Astrocyte of the hippocampus (primary cell): Measurements from ENCODE around the gene PYGO2.
A peak's percentile ranks its signal among the peaks of the same experiment; 100 is the strongest.

ENCODE experiments used
- DNase-seq: peaks from one replicate; pipeline ENCODE4 v3.0.0; 2011; ENCODE audit warnings: low read depth, low spot score

Gene PYGO2

DNA sequence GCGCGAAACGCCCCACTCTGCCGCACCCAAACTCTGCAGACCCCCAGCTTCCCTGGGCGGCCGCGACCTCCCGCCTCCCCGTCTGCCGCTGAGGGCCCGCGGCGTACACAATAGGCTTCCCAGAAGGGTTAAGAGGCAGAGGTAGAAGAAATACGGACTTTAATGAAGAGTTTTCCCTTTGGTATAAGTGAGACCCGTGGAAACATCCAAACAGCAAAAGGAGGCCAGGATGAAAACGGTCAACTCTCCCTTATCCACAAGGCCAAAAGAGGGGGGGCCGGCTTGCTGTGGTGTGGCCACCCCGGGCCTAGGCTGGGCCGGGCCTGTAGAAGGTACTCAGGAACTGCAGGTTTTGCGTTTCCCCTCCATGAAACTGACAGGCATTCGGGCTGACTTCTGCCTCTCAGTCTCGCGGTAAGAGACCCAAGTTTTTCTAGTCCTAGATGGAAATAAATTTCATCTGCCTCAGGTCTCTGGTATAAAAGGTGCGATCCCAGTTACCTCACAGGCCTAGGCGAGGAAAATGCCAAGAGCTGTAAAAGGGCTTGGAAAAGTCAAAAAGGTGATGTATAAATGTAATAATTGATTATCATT is 671 bp upstream of the PYGO2 start:
- DNase-seq: no peak

DNA sequence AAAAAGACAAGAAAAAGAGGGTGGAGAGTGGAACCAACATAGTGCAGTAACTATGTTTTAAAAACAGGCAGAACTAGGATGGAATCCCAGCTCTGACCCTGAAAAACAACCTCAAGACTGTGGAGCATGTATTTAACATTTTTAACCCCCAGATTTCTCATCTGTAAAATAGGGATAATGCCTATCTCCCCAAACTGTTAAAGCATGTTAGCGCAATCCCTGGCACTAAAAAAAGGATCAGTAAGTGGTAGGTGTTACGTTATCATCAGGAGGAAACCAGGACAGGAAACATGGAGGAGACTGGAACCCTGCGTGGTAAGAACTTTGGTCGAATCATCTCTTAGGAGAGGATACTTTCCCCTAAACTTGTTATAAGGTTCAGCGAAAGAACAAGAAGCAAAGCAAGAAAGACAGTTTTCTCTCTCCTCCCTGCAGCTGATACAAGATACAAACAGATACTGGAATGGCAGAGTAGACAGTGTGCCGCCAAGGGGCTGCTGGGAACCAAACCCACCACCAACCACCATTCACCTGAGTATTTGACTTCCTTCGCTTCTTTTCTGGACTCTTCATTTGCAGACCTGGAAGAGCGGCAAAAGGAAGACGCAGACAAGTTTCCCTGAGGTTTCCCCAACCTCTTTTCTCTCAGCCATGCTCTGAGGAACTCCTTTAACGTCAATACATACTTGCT is 991 bp downstream of the PYGO2 start:
- no peak for DNase-seq

DNA sequence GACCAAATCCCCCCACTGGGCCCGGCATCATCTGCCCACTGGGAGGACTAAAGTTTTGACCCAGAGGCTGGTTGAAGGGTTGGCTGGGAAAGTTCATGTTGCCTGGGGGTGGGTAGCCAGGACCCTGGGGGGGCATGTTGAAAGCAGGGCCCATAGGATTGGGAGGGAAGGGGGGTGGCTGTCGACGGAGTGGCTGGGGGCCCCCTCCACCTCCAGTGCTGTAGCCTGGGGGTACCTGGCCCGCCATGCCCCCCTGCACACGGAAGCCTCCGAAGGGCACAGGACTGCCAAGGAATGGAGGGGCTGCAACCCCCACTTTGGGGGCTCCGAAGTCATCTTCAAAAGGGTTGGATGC is 2.2 kb downstream of the PYGO2 start:
- DNase-seq: no peak

DNA sequence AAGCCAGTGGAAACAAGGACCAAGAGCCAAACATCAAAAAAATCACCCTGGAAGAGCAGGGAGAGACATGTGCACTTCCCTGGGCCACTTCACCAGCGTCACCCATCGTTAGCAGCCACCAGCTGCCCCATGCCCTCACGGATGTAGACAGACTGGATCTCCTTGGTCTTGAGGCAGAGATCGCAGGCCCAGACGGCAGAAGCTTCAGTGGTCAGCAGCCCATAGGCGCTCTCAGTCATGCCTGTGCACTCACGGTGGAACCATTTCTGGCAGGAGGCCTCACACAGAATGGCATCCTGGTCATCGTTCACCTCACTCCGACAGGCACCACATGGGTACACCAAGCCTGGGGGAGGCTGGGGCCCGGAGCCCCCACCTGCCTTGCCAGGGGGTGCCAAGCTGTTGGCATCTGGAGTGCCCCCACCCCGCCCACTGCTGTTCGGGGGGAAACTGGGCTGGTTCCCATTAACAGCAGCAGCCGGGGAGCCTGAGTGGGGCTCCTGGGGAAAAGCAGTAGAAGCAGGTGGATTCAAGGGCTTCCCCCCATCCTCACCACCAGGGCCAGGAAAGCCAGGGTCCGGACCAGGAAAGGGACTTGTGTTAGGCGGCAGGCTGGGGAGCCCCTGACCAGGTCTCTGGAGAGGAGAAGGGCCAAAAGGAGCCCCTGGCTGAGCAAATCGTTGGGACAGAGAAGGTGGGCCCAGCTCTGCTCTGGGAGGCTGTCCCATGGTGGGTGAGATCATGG is 2.7 kb downstream of the PYGO2 start:
- no peak for DNase-seq

DNA sequence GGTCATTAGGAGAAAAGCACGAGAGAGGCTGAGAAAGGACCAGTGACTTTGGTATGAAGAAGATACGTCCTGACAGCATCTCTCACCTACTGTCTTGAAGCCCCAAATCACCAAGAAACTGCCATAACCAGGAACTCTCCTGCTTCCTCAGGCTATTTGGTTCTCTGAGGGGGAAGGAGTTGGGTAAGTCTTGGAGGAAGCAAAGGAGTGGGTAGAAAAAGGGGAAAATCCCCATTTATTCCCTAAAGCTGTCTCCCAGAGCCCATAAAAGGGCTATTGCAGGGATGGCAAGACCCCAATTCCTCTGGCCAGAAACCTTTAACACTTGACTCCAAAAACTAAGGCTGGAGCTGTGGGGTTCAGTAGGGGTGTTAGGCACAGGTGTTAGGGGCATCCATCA is 3.5 kb downstream of the PYGO2 start:
- no peak for DNase-seq

DNA sequence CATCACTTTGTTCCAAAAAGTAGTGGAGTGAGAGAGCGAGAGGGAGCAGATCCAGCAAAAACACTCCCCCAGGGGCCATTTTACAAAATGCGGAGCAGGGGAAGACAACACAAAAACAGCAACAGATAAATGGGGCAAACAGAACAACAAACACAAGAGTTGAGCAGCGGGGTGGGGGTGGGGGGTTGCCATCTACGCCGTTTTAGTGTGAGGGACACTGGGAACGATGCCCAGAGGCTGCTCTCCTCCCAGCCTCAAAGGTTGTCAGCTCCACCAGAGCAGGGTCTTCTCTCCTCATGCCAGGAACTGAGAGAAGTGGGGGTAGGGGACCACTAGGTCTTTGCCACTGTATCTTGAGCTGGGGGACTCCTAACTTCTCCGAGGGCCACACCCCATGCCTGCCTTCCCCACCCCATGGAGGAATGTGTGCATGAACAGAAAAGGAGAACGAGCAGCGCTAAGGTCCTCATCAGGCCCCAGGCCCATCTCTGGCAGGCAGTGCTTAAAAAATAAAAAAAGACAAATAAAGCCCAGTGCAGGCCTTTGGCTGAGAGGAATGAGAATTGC is 4.4 kb downstream of the PYGO2 start:
- DNase-seq: peak; percentile 9

DNA sequence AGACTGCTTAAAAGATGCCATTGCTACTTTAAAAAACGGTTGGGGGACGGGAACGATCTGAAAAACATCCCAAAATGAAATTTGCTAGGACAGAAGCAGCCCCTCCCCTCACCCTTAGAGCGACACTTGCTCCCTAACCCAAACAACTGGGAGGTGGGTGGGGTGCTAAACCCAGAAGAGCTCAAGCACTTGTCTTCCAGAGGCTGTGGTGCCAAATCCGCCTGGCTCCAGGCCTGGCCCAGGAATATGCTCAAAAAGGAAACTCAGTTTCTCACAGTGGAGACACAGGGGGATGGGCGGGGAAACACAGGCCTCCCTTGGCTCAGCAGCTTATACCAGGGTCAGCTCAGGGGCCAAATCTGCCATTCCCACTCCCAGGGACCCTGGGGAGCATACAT is 5.0 kb downstream of the PYGO2 start:
- DNase-seq: peak; percentile 28

DNA sequence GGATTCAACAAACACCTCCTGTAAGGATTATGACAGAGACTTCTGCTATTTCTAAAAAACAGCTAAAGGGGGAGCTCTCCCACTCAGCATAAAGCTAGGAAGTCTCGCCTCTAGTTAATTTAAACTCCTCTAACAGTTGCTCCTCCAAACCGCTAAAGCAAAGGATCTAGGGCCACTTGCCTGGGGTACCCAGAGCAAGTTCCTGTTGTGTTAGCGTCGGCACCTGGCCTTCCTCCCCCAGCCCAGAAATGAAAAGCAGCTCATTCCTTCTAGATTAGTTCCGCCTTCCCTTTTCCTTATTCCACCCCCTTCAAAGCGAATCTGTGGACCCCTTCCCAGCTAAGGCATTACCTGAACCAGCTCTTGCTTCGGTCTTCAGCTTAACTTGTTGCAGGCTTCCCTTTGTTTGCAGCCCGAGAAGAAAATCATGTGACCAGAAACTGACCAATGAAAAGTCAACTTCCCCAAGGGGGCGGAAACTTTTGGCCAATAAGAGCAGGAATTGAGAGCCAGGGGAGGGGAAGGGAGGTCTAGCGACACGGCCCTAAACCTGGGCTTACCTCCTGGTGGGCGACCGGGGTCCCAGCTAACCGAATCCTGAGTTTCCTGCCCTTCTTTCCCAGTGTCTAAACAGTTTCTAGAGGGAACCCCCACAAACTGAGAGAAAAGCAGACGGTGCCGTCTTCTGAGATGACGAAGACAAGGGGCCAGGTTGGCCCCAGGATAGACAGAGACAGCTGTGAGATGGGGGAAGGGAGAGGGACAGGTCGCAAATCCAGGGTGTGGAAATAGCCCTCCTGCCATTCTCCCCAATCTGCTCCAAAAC is 5.7 kb downstream of the PYGO2 start, which contains the start of gene PBXIP1:
TSS of gene PBXIP1 (minus strand) at position 382 of the 826 bp plus-strand sequence. CDS start 2,378 bp downstream, outside the sequence.
- DNase-seq: peak; percentile 95

DNA sequence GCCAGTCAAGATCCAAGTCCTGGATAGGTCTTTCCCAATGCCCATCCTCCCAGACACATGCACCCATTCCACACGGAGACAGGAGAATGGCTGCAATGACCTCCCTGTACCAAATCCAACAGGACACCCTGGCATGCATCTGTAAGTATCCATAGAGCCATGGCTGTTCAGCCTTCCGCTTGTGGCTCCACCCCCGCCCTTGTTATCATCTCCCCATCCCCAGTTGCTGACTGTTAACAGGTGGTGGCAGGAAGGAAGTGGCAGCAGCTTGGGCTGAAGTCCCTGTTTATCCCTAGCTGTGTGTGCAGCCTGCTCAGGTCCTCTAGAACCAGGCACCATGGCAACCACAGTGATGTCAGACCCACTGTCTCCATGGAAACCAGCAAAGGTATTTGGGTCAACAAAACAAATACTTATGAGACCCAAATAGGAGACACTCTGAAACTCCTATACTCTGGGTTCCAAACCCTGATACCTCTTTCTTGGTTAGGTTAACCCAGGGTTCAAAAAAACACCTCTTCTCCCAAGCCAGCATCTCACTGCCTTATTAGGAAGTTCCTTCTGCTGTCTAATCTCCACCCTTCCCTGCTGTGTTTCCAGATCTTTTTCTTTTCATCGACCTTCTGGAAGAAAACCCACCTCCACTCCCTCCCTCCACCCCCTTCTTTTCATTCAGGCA is 6.4 kb downstream of the PYGO2 start:
- peak; percentile 92 for DNase-seq

DNA sequence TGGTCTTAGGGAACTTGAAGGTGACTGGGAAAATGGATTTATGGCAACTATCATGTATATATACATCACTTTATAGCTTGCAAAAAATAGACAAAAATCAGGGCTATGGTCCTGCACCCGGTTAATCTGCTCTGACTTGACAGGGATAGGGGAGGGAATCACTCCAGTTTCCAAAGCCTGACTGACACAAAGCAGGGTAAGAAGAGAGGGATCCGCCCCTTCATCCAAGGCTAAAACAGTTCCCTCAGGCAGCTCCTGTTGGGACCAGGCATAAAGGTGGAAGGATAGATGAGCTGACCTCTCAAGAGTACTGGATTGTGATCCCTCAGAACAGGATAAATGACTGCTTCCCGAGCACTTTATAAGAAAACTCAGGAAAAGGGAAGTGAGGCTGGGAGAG is 7.0 kb downstream of the PYGO2 start:
- DNase-seq: no peak

DNA sequence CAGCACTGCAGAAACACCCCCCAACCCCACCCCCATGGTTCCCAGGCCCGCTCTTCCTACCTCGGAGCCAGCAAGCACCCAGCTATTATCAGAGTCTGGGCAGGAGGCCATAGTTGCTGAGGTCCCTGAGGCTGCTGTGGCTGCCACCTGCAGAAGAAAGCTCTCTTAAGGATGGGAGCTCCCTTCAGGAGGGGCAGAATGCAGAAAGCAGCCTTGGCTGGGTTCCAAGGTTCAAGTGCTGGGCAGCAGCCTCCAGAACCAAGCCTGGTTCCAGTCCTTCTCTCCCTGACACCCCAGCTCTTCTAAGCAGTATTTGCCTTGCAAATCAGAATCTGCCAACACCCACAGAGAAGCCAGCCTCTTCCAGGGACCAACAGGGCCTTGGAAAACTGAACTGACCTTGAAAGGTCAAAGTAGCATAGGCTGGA is 8.0 kb downstream of the PYGO2 start:
- no peak for DNase-seq

DNA sequence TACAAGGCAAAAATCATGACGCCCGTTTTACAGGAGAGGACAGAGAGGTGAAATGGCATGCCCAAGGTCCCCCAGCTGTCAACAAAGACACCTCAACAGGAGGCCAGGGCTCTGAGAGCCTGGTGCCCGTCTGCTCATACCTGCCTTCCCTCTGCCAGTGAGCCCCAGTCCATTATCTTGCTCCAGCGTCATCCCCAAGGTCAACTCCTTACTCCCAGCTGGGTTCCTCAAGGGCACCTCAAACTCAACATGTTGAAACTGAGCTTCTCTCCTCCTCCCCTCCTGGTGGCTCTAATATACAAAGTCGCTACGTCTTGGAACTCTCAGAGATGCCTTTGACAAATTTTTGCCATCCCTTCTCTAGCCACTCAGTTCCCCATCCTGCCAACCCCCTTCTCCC is 8.9 kb downstream of the PYGO2 start:
- DNase-seq: no peak

DNA sequence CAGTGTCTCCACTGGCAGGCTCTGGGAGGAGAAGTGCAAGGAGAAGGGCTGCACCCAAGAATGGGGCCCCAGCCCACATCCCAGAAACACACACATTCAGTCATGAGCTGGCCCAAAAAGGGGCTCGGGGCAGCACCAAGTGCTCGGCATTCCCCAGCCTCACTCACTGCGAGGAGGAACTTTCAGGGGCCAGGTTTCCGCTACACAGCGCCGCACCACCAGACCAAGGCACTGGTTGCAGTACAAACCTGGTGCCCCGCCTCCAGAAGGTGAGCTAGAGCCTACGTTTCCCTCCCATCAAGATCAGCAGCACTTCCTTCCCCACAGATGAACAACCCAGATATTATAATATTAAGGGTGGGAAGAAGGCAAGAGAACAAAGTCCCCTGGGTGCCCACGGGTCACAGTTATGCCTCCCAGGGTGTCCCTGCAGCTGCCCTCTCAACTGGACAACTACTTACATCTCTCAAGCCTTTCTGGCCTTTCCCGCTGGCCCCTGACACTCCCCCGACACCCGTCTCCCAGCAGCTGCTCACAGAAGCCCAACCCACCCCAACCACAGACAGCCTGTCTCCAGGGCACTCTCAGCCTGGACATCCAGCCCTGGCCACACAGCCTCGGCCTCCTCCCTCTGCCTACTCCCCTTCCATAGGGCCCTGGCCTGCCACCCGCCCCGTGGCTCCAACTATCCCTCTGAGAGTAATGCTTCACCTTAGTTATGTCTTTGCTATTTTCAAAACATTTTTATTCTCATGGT is 9.5 kb downstream of the PYGO2 start:
- DNase-seq: no peak

DNA sequence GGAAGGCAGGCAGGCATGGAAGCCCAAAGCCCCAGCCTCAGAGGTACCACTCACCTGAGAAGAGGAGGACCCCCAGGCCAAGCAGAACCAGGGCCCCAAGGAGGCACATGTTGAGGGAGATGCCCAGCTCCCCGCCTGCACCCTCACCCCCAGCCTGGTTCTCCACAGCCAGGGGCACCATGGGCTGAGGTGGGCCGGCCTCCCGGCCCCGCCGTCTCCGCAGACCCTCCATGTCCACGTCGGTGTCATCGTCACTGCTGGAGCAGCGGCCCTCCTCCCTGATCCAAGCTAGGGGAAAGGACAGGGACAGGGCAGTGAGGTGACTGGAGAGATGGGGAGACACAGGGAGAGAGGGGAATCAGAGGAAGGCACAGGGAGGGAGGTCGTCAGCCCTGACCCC is 13.5 kb downstream of the PYGO2 start:
- DNase-seq: no peak

DNA sequence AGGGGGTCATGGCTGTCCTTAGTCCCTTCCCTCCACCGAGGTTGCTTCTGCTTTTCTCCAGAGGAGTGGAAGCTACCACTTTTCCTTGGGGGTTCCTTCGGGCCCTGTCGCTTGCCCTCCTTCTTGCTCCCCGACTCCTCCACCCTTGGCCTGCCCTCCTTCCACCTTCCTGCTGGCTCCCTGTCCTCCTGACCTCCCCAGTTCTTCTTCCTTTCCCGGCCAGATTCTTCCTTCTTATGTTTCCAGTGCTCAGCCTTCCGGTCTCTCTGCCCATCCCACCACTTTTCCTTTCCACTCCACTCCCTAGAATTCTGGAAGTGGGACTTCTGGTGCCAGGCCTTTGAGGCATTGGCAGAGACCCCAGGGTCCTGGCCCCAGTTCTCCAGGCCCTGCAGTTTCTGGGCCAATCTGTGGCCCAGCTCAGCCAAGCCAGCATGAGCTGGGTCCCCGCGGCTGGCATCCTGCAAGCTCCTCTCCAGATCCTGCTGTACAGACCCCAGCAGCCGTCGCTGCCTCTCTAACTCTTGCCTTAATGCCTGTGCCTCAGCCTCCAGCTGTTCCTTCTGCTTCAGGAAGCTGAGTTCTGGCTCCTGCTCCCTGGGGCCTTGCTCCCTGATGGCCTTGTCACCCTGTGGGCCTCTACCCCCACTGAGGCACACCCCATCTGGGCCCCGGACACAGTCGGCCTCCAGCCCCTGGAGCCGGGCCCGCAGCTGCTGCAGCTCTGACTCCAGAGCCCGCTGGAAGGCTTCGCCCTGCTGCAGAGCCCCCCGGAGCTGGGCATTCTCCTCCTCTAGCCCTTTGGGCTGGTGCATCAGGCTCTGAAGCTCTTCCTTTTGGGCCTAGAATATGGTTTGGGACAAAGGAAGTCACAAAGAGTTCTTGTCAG is 15.4 kb downstream of the PYGO2 start:
- no peak for DNase-seq

DNA sequence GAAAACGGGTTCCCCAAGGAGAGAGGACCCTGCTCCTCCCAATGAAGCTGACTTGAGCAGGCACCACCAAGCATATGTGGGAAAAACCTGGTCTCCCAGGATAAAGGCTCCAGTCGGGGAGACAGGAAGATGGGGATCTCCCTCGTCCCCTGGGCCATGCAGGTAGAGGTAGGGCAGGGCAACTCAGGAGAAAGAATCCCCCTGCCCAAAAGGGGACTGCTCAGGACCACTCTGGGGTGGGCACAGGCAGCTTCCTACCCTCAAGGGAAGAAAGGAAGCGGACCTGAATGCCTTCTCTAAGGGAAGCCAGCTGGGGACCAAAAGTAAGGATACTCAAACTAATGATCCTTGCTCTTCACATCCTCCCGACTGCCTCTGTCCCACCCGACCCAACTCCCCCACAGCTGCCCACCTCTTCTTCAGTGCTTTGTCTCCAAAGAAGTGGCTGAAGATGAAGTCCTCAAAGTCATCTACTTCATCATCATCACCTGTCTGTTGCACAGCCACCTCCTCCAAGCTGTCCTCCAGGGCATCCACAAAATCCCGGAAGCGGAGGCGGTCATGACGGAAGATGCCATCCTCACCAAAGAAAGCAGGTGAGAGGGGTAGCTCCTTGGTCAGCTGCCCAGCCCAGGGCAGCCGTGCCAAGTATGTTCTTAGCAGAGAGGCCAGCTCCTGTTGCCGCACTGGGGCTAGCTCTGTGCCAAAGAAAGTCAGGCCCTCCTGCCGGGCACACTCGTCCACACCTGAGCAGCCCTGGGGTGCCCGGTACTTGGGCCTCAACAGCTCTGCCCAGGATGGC is 16.2 kb downstream of the PYGO2 start:
- no peak for DNase-seq

DNA sequence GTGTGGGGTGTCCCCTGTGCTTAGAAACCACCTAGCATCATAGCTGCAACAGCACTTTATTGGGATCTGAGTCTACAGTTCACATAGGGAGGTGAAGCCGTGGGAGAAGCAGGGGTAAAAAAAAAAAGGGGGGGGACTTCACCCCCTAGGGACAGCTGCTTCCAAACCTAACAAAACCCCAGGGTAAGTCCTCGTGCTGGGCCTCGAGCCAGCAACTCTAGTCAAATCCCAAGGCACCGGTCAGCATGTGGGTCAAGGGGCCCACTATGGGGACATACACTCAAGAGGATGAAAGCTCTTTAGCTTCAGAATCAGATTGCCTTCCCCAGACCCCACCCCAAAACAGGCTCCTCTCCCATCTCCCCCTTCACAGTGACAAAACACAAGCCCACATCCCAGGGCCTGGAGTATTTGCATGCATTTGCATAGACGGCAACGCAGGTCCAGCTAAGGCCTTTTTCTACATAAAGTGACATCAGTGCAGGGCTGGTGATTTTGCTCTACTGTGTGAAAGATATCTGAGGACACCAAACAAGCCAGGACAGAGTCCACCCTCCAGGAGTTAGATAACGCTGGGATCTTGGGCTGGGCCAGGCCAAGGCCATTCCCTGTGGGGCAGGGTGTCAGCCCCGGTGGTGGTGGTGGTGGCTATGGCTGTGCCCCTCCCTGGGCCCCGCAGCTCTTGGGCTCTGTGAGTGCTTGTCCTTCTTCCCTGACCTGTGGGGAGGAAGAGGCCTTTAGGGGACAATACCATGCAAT is 17.0 kb downstream of the PYGO2 start:
- no peak for DNase-seq
